Colonic mucosa (tissue), 4 donors: ENCODE data around the gene NQO2. TPM values are rescaled to one million over a fixed set of nuclear protein-coding genes. Genes with fewer than 3 reads are reported as not detected.
"Not testable (repeated sequence)": the region's sequence is repeated elsewhere in the genome, so short reads cannot be mapped to it uniquely, and the experiment has no call there.

Source experiments
- DNase-seq: peaks from one replicate; pipeline ENCODE4 v3.0.0-alpha.2; 2020
- H3K27ac ChIP-seq: fragments of 200-600 bp; one replicate; pipeline ENCODE4 v1.8.0; 2021
- H3K27me3 ChIP-seq: fragments of 200-600 bp; one replicate; pipeline ENCODE4 v1.8.0; 2021
- H3K36me3 ChIP-seq: fragments of 200-600 bp; one replicate; pipeline ENCODE4 v1.8.0; 2021
- H3K4me1 ChIP-seq: fragments of 200-600 bp; one replicate; pipeline ENCODE4 v1.8.0; 2021; ENCODE audit warnings: mild to moderate bottlenecking
- H3K4me3 ChIP-seq: fragments of 200-600 bp; one replicate; pipeline ENCODE4 v1.8.0; 2021
- H3K9ac ChIP-seq, 2 donors: one replicate each; pipeline ENCODE4 v1.7.0; 2013; ENCODE audit warnings: control low read depth in 2 of 2, low read depth in 2 of 2, low read length in 2 of 2
- H3K9me3 ChIP-seq: fragments of 200-600 bp; one replicate; pipeline ENCODE4 v1.8.0; 2021
- intact Hi-C: fragments of 100-400 bp; cut with DNase I; formaldehyde crosslinking; loops from one replicate; pipeline ENCODE4 v1.14.1; 2022
- total RNA-seq, 2 donors: library from RNA; stranded (reverse); fragmentation: NEBNext Ultra II Directional in 1 of 2; extraction: Animal tissue kit (Norgen Biotek cat#: 25700) in 1 of 2; gene quantifications; one replicate each; pipeline ENCODE4 v1.2.1, GENCODE V29; 2021
- TF ChIP-seq, protein P1 (sequence below): fragments of 200-600 bp; IDR thresholded peaks from one replicate; pipeline ENCODE4 v1.8.0; 2022; ENCODE audit warnings: antibody characterized with exemption, mild to moderate bottlenecking
- donor health status: healthy.
- donor health status: DM: no; HTN: no; CAD: no.
- donor health status: DM: no; HTN: no; CAD: no.

NQO2 gene
- total RNA-seq, 2 donors from 2014 or later = 14.1 to 19.0 TPM

DNA sequence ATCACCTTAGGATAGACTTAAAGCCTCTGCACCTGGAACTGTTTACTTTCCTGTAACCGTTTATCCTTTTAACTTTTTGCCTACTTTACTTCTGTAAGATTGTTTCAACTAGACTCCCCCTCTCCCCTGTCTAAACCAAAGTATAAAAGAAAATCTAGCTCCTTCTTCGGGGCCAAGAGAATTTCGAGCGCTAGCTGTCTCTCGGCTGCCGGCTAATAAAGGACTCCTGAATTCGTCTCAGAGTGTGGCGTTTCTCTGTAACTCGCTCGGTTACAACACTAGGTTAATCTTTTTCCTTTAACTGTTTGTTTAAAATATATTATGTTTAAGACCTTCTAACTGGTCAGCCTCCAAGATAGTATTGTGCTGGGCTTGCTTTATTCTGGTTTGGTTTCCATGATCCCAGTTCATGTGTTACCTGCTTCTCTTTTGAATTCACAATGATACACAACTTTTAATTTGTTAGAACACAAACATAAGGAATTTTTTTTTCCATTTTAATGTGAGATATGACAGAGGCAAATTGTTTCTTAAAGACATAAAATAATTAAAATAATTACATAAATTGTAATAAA is 8.7 kb upstream of the NQO2 start:
- H3K36me3 ChIP-seq = no peaks in the 10 kb centered on the region
- DNase-seq = no peak
- intact Hi-C loops = no loop called here

DNA sequence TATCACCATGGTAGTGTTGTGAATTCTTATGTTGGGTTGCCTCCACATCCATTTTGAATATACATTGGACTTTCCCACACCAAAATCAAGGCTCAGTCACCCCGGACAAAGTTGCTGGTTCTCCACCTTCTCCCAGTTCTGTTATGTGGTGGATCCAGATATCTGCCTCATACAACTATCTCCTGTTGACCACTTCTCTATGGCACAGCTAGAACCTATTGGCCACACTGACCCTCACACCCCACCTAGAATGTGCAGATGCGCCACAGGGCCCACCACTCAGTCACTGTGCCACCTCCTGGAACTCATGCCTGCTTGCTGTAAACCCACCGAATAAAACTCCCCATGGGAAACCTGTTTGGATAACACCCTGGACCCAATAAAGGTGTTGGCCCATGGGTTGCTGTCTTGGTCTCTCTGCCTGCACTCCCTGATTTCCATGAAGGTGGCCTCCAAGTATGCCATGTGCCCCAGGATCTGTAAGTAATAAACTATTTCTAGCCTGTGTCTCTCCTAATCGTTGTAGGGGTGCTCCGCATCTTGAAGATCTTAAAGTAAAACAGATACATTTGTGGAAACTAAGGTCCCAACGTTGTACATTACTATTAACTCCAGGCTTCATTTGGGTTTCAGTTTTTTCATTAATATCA is 7.2 kb upstream of the NQO2 start:
- no peak overlapping the region for H3K27ac ChIP-seq
- peaks cover 6% of the 10 kb centered on the region for H3K4me1 ChIP-seq
- H3K36me3 ChIP-seq = no peaks in the 10 kb centered on the region
- no peaks in the 10 kb centered on the region for H3K9me3 ChIP-seq
- no peaks in the 10 kb centered on the region for H3K27me3 ChIP-seq
- intact Hi-C loops = no loop called here
- no peak overlapping the region for H3K4me3 ChIP-seq
- DNase-seq = no peak
- TF ChIP-seq, protein P1, sequence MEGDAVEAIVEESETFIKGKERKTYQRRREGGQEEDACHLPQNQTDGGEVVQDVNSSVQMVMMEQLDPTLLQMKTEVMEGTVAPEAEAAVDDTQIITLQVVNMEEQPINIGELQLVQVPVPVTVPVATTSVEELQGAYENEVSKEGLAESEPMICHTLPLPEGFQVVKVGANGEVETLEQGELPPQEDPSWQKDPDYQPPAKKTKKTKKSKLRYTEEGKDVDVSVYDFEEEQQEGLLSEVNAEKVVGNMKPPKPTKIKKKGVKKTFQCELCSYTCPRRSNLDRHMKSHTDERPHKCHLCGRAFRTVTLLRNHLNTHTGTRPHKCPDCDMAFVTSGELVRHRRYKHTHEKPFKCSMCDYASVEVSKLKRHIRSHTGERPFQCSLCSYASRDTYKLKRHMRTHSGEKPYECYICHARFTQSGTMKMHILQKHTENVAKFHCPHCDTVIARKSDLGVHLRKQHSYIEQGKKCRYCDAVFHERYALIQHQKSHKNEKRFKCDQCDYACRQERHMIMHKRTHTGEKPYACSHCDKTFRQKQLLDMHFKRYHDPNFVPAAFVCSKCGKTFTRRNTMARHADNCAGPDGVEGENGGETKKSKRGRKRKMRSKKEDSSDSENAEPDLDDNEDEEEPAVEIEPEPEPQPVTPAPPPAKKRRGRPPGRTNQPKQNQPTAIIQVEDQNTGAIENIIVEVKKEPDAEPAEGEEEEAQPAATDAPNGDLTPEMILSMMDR = no peak
- no peak overlapping the region for H3K9ac ChIP-seq

More for the DNA sequence above, 8.7 kb upstream of the NQO2 start:
- H3K4me3 ChIP-seq = peak overlapping the region; percentile 54
- peak overlapping the region; percentile 69 to 87 for H3K9ac ChIP-seq
- H3K4me1 ChIP-seq = peaks cover 12% of the 10 kb centered on the region
- H3K27ac ChIP-seq = peak overlapping the region; percentile 97
- no peaks in the 10 kb centered on the region for H3K9me3 ChIP-seq
- H3K27me3 ChIP-seq = no peaks in the 10 kb centered on the region
- TF ChIP-seq, protein P1 = no peak

GRCh38 chr6:2993755-2994317 is 5.9 kb upstream of the NQO2 start:
- TF ChIP-seq, protein P1 = no peak
- Histone ChIP-seq H3K27ac (no peak overlapping the region), H3K4me1 (peaks cover 2% of the 10 kb centered on the region), H3K4me3 (no peak overlapping the region), H3K27me3 (no peaks in the 10 kb centered on the region), H3K36me3 (no peaks in the 10 kb centered on the region), H3K9ac (no peak overlapping the region), H3K9me3 (no peaks in the 10 kb centered on the region)
- intact Hi-C loops = no loop called here
- no peak for DNase-seq

DNA sequence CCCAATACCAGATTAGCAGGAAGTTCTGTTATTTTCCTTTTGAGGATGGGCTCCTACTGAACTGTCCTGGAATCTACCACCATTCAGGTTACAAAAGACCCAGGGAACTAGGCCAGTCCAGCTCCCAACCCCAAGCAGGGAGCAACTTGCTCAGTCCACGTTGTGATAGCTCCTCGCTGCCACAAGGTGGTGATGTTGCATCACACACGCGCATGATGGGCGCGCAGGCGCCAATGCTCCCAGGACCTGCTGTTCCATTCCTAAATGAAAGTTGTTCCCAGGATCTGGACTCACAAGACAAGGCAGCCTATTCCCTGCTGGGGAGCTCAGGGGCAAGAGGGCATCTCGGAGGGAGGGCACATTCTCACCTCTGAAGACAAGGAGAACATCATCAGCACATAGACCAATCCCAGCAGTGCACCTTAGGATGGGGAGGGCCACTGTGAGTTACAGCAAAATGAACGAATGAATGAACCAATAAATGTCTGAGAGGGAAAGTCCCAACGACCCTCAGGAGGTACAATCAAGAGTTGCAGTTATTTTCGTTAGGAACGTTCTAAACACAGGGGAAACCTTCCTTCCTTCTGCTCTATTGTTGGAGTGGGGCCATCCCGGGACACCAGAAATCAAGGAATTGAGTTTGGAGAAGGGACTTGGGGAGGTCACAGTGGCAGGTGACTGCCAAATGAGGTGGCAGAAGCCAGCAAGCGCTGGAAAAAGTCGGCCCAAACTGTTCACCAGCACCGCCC is 1.3 kb upstream of the NQO2 start:
- peak overlapping the region in 1 of 2 donors; percentile 66 for H3K9ac ChIP-seq
- H3K27me3 ChIP-seq, H3K4me1 ChIP-seq, H3K36me3 ChIP-seq, H3K9me3 ChIP-seq, intact Hi-C loops: not testable (repeated sequence)
- DNase-seq = peak; percentile 35
- TF ChIP-seq, protein P1 = peak; percentile 50
- peak overlapping the region; percentile 70 for H3K27ac ChIP-seq
- H3K4me3 ChIP-seq = peak overlapping the region; percentile 86

DNA sequence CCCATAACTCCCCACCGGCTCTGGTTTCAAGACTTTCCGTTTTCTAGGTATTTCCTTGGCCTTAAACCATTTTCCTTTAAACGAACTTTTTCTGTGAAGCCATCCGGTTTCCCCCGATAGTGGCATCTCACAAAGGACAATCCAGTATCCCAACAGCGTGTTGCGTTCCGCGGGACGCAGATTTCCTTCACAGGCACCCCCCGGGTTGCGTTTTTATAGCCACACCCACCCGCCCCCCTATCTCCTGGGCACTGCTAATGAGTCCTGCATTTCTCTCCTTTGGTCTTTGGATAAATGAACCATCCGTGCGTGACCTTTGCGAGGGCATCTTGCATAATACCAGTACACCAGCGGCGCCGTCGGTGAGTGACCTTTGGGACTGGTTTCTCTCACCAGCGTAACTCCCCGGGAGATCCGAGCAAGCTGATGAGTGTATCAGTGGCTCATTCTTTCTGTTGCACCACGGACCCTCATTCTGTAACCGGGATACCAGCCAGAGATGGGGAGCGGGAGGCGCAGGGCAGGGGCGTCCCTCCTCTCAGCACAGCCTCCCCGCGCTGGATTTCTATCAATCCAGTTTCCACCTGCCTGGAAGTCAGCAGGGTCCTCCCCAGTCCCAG is 586 bp upstream of the NQO2 start:
- no peak for DNase-seq
- Histone ChIP-seq H3K4me3 (peak overlapping the region; percentile 86), H3K9ac (peak overlapping the region; percentile 6 to 66), H3K36me3 (no peaks in the 10 kb centered on the region), H3K4me1 (peaks cover 5% of the 10 kb centered on the region), H3K9me3 (no peaks in the 10 kb centered on the region), H3K27me3 (no peaks in the 10 kb centered on the region), H3K27ac (peak overlapping the region; percentile 70)
- TF ChIP-seq, protein P1 = no peak
- intact Hi-C loops = no loop called here
